GM06990 (cell line): ENCODE results near the gene TTI1.

ENCODE experiments used
- DNase-seq: peaks from one replicate; pipeline ENCODE4 v3.0.0-alpha.2; 2011; ENCODE audit not compliant: insufficient read length; ENCODE audit errors: extremely low read depth
- H3K27me3 ChIP-seq: replicated peaks from 2 replicates; pipeline ENCODE4 v1.6.0; 2011; ENCODE audit warnings: low read length; ENCODE audit not compliant: control insufficient read depth, insufficient read depth
- H3K36me3 ChIP-seq: 2 replicates; pipeline ENCODE4 v1.5.1; 2011; ENCODE audit warnings: low read length; ENCODE audit not compliant: control insufficient read depth, insufficient read depth
- H3K4me3 ChIP-seq: replicated peaks from 2 replicates; pipeline ENCODE4 v1.5.1; 2011; ENCODE audit warnings: low read depth, mild to moderate bottlenecking, control low read depth, low read length
- CTCF ChIP-seq: IDR thresholded peaks from 2 replicates; pipeline ENCODE4 v1.5.1; 2011; ENCODE audit warnings: low read length, control low read depth, mild to moderate bottlenecking, inconsistent platforms; ENCODE audit not compliant: insufficient read depth, poor library complexity, severe bottlenecking

TTI1 gene

GRCh38 chr20:38043512-38044300 lies 10.4 kb upstream of the TTI1 start:
- TF ChIP-seq CTCF, result no peak
- Histone ChIP-seq H3K36me3 (peaks cover 5% of the 10 kb centered on the region), H3K27me3 (no peaks in the 10 kb centered on the region), H3K4me3 (no peak overlapping the region)
- DNase-seq, result no peak

- peaks cover 4% of the 10 kb centered on the region for H3K36me3 ChIP-seq
- DNase-seq, result no peak
- no peaks in the 10 kb centered on the region for H3K27me3 ChIP-seq
- TF ChIP-seq CTCF, result no peak
- H3K4me3 ChIP-seq, result no peak overlapping the region
These were observed 7.0 kb upstream of the TTI1 start for GRCh38 chr20:38040276-38040675.

- peaks cover 4% of the 10 kb centered on the region for H3K36me3 ChIP-seq
- H3K4me3 ChIP-seq, result no peak overlapping the region
These were observed 3.1 kb upstream of the TTI1 start for GRCh38 chr20:38036366-38036765.

GRCh38 chr20:38034961-38035360 lies 1.7 kb upstream of the TTI1 start:
- Histone ChIP-seq H3K4me3 (peak overlapping the region; percentile 97), H3K36me3 (peaks cover 4% of the 10 kb centered on the region), H3K27me3 (no peaks in the 10 kb centered on the region)
- TF ChIP-seq CTCF, result no peak
- no peak for DNase-seq

More at GRCh38 chr20:38036366-38036765, 3.1 kb upstream of the TTI1 start:
- TF ChIP-seq CTCF, result no peak
- no peaks in the 10 kb centered on the region for H3K27me3 ChIP-seq
- DNase-seq, result no peak

GRCh38 chr20:38034108-38034649 lies 923 bp upstream of the TTI1 start:
- no peak for TF ChIP-seq CTCF
- DNase-seq, result no peak
- Histone ChIP-seq H3K36me3 (peaks cover 4% of the 10 kb centered on the region), H3K4me3 (peak overlapping the region; percentile 97), H3K27me3 (no peaks in the 10 kb centered on the region)
